HG02571 (cell line): ENCODE data around the gene COX6B2.

ENCODE experiments used
- ATAC-seq: cut with Tn5 transposase; IDR thresholded peaks from one replicate; pipeline ENCODE4 v1.9.1; 2021; ENCODE audit warnings: mild to moderate bottlenecking, moderate library complexity; ENCODE audit not compliant: unreplicated experiment

The COX6B2 gene

DNA sequence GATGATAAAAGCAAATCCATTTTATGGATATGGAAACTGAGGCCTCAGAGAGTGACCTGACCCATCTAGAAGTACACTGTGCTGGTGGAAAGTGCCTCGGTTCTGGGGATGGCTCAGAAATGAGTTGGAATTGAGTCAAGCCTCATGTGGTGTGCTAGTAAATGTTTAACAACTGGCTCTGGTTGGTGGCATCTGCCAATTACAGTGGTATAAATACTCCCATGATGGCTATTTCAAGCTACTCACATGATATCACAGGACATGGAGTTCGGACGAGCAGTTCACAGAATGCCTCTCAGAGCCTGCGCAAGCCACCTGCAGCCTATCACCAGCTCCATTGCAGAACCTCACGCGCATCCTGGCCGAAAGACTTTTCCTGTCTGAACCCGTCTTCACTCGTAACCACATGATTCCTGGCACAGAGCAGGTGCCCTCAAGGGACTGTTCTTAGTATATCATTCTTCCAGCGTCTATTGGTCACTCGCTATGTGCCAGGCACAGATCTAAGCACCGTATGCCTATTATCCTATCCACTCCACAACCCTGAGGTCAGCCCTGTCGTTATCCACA is 38.5 kb downstream of the COX6B2 start:
- no peak for ATAC-seq

DNA sequence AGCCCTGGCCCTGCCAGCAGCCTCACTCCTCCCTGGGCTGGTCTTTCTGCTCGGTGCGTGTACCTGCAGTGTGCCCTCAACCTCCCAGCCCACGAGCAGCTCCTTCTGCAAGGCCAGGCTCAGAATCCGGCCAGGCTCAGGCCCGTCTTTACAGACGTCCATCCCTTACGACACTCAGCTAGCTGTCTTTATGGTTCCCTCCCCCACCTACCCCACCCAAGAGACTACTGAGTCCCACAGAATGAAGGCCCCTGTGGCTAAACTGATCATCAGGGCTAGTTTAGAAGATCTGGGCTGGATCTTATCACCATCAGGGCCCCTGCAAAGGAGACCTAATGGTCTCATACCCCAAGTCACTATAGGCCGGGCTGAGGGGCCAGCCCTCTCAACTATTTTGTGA is 40.1 kb downstream of the COX6B2 start:
- ATAC-seq, result no peak

DNA sequence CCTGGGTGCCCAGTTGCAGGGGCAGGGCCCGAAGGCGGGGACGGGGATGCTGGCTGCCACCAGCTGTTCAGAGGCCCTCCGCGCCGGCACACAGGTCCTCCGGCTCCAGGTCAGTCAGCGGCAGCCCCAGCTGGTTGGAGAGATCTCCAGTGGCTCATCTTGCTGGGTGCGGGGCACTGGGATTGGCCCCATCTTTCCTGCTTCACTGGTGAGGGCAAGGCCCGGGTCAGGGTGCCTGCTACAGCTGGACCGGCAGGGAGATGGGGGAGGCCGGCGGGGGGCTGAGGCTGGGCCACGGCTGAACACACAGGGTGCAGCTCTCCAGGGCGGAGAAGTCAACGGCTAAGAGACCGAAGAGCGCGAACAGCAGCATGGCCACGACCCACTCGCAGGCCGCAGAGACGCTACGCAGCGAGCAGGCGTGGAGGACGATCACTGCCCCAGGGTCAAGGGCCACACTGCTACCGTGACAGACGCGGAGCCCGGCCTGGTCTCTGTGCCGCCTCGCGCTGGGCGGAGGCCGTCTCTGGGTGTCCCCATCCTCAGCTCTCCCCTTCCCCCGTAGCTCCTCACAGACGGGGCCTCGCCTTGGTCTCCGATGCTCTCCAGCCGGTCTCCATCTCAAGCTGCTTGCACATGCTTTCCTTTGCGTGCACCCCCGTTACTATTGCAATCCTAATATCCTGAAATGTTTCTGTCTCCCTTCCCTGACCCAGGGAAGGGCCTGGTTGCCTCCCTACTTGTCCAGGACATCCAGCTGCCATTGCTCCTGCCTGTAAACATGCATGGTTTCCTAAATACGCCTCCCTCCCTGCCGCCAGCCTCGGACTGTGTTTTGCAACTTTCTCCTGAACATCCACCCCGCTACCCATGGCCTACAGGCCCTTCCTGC is 41.7 kb downstream of the COX6B2 start:
- no peak for ATAC-seq

DNA sequence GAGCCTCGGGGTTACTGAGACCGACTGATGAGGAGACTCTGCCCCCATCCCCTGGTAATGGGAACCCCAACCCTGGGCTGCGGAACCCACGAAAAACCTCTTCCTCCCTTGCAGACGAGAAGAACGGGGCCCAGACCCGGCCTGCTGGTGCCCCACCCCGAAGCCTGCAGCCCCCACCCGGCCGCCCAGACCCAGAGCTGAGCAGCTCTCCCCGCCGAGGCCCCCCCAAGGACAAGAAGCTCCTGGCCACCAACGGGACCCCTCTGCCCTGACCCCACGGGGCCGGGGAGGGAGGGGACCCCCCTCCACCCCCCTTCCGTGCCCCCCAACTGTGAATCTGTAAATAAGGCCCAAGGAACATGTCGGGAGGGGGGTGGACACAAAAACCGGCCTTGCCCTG is 42.7 kb downstream of the COX6B2 start:
- ATAC-seq, result no peak

DNA sequence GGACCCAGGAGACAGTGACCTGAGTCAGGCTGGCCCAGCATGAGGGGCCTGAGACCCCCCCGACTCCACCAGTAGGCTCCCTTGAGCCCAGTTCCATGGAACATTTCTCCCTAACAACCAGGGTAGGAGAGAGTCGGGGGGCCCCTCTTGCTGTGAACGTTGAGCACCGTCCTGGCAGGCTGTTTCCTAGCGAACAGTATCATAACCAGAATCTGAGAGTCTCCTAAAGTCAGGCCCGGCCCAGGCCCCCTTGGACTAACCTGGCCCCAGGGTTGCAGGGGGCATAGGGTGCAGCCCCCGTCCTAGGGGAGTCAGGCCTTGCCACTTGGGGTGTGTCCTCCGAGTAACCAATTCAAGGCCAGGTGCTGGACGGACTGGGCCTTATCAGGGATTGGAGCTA is 43.1 kb downstream of the COX6B2 start:
- ATAC-seq, result no peak

DNA sequence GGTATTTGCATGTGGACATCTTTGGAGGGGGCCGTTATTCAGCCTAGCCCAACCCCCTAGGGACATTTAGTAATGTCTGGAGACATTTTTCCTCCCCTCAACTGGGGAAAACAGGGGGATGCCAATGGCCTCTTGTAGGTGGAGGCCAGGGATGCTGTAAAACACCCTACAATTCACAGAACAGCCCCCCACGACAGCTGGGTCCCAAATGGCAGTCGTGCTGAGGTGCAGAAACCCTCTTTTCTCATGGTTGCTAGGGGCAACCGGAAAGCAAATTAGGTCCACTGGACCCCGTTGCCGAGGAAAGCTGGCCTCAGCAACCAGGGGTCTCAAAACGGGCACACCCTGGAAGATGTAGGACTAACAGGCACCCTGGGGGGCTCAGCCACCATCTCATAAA is 44.0 kb downstream of the COX6B2 start:
- ATAC-seq, result no peak

DNA sequence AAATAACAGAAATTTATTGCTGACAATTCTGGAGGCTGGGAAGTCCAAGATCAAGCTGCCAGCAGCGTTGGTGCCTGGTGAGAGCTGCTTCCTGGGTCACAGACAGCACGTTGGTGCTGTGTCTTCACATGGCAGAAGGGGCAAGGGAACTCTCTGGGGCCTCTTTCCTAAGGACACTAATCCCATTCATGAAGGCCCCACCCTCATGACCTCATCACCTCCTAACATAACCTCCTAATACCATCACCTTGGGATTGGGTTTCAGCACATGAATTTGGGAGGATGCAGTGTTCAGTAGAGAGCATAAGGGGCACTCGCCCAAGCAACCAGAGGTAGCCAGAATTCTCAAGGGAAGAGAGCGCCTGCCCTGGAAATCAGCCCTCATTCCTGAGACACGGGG is 45.1 kb downstream of the COX6B2 start:
- no peak for ATAC-seq

DNA sequence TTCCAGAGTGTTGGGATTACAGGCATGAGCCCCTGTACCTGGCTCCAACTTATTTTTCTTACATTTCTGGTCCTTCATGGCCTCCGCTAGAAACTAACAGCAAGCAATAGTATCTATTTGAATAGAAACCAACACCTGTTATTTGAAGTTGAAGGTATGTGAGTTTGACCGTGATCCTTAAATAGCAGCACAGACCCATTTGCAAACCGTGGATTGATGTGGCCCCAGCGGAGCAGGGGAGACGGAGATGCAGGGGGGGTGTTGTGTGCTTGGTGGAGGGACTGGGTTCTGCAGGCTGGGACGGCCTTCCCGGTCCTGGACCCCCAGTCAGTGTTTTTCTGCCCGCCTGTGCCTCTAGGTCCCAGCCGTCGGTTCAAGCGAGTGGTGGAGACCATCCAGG is 46.2 kb downstream of the COX6B2 start:
- ATAC-seq, result no peak

DNA sequence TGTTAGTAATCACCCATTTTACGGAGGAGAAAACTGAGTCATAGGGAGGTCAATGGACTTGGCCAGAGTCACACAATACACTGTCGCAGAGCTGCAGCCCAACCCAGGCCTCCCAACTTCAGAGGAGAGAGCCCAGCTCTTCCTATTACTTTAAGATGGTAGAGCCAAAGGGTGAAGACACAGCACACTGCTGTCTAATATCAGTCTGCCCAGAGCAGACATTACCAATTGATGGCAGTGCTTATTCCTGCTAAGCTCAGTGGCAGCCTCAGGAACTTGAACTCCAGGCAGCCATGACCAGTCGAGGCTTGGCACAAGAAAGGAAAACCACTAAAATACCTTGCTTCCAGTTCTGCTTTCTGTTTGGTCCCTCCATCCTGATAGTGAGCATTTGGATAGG is 47.8 kb downstream of the COX6B2 start:
- ATAC-seq, result no peak

DNA sequence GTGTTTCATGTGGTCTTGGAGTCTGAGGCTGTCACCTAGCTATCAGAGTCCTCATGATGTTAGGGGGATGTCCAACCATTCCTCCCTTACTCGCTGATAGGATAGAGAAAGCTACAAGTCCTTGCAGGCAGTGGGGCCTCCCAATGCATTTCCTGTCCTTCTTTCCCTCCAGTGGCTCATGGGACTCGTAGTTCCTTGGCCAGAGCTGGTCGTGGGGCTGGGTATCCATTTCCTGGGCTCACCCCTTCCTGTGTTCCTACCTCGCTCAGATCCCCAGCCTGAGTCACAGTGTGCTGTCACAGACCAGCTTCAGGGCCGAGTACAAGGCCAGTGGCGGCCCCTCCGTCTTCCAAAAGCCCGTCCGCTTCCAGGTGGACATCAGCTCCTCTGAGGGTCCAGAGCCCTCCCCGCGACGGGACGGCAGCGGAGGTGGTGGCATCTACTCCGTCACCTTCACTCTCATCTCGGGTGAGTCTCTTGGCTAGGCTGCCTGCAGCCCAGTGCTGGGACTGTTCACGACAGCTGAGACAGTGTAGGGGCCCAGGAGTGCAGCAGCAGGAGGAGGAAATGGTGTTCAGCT is 48.4 kb downstream of the COX6B2 start:
- ATAC-seq, result no peak

DNA sequence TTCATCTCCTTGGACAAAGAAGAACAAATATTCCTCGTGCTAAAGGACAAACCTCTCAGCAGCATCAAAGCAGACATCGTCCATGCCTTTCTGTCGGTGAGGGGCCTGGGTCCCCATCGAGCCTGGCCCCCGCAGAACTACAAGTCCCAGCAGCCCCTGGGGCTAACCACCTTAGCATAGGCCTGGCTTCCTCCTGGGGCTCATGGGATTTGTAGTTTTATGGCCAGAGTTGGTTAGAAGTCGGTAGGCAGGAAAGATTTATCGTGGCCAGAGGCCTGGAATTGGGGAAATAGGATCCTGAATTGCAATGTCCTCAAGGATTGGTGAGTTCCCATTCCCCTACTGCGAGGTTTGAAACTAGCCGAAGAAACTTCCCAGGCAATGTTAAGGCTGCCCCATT is 49.0 kb downstream of the COX6B2 start:
- ATAC-seq, result no peak

DNA sequence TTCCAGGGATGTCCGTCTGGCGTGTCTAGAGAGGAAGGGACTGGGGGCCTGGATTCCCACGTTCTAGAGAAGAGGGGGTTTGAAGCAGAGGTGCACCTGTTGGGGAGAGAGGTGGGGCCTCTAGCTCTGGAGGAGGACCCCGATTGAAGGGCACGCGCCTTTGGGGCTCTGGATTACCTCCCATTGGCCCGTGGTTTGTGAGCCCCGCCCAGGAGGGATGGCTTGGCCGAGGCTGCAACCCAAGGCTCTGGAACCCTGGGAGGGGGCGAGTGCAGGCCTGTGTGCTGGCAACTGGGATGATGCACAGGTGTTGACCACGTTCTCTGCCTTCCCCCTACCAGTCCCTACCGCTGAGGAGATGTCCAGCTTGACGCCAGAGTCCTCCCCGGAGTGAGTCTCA is 49.5 kb downstream of the COX6B2 start:
- ATAC-seq, result no peak

DNA sequence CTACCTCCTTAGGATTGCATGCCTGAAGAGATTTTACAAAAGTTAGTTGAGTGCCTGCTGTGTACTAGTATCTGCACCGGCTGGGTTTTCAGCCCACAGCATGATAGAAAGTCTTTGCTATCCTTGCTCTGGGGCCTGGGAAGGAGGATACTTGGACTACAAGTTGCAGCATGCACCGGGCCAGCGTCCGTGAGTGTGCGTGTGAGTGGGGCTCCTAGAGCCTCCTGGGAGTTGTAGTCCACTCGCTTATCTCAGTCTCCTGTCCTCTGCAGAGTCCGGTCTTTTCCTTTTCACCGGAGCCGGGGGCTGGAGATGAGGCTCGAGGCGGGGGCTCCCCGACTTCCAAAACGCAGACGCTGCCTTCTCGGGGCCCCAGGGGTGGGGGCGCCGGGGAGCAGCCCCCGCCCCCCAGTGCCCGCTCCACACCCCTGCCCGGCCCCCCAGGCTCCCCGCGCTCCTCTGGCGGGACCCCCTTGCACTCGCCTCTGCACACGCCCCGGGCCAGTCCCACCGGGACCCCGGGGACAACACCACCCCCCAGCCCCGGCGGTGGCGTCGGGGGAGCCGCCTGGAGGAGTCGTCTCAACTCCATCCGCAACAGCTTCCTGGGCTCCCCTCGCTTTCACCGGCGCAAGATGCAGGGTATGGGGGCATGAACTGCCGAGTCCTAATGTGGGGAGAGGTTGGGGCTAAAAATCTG is 50.1 kb downstream of the COX6B2 start:
- no peak for ATAC-seq

DNA sequence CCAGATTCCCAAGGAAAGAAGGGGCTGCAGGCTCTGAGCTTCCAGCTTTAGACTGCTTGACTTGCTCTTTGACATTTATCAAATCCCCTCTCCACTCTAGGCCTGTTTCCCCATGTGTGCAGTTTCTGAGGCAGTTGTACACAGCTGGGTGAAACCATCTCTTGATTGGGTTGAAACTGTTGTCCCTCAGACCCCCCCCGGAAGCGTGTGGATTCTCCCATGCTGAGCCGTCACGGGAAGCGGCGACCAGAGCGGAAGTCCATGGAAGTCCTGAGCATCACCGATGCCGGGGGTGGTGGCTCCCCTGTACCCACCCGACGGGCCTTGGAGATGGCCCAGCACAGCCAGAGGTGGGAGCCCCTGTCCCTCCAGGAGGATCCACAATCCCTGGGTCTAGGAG is 51.0 kb downstream of the COX6B2 start:
- no peak for ATAC-seq

DNA sequence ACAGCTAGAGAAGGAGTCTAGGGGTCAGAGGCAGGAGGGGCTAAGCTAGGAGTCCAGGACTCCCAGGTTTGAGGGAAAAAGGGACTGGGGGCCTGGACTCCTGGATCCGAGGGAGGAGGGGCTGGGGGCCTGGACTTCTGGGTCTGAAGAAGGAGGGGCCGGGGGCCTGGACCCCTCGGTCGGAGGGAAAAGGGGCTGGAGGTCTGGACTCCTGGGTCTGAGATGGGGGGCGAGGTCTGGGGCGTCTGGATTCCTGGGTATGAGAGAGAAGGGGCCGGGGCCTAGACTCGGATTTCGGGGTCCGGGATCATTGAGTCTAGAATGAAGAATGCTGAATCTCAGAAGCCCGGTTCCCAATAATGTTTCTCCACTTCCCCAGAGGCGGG is 52.2 kb downstream of the COX6B2 start:
- ATAC-seq, result no peak

DNA sequence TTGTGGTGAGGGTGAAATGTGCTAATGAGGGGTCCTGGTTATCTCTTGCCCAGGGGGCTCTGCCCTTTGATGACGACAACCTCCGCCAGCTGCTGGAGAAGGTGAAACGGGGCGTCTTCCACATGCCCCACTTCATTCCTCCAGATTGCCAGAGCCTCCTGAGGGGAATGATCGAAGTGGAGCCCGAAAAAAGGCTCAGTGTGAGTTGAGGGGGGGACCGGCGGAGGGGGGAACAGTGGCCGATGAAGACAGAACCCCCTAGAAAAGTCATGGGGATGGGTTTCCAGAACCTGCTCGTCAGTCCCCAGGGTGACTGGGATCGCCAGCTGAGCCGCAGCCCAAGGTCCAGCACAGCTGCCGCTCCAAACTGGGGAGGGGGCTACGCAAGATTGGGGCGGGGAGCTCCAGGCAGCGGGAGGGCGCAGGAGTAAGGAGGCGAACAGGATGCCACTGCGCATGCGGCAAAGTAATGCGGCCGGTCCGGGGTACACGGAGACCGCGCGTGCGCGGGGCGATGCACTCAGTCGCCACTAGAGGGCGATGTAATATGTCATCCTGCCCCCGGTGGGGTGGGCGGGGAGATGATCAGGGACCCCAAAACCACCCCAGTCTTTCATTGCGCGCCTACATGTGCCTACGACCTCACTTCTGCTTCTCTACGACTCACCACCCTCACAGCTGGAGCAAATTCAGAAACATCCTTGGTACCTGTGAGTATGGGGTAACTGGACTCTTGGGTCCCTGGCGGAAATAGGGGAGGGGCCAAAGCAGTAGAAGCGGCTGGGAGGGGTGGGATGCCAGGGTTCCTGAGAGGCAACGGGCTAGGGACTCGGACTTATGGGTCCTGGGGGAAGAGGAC is 52.8 kb downstream of the COX6B2 start:
- ATAC-seq, result no peak

DNA sequence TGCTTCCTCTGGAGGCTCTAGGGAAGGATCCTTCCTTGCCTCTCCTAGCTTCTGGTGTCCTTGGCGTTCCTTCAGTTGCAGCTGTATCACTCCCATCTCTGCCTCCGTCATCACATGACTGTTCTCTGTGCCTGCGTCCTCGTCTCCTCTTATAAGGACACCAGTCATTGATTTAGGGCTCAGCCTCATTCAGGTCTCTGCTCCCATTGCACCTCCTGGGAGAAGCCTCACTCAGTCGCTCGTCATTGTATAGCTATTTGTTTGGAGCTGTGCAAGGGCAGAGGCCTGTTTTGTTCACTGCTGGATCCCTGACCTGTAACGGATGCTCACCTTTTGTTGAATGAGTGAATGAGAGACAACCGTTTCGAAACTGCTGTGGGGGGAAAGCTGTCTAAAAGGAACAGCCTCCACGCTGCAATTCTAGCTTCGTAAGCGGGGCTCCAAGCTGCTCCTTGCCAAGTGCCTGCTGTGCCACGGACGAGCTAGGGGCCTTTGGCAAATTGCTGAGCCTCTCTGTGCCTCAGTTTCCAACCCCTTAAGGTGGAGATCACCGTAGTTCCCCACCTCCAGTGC is 53.5 kb downstream of the COX6B2 start:
- ATAC-seq, result no peak

DNA sequence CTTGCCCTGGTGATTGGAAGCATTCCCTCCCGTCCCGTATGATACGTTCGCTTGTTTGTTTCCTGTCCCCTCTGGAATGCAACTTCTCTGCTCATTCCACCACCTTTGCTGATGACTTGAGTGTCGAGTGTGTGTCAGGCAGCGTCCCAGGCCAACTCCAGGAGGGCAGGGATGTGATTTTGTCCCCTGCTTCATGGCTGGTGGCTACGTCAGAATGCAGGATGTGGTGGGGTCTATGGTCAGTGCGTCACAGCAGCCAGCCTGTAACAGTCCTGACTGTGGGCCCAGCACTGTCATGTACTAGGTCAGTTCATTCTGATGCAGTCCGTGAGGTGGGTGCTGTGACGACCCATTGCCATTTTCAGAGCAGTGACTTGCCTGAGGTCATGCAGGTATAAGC is 54.5 kb downstream of the COX6B2 start:
- no peak for ATAC-seq
